RPMI7951 (cell line): Measurements from ENCODE around the gene RXFP3. TPM values are rescaled to one million over a fixed set of nuclear protein-coding genes. Genes with fewer than 3 reads are reported as not detected.
"Not testable (repeated sequence)": the region's sequence is repeated elsewhere in the genome, so short reads cannot be mapped to it uniquely, and the experiment has no call there.

Source experiments
- DNase-seq: peaks from one replicate; pipeline ENCODE4 v3.0.0-alpha.2; 2012; ENCODE audit warnings: low read depth
- total RNA-seq: library from RNA; depleted of rRNA; stranded (reverse); fragments of >200 nt; shearing (Covaris generic); gene quantifications from 2 replicates; pipeline ENCODE4 v1.2.3, GENCODE V29; 2014; rRNA removed

The RXFP3 gene, protein sequence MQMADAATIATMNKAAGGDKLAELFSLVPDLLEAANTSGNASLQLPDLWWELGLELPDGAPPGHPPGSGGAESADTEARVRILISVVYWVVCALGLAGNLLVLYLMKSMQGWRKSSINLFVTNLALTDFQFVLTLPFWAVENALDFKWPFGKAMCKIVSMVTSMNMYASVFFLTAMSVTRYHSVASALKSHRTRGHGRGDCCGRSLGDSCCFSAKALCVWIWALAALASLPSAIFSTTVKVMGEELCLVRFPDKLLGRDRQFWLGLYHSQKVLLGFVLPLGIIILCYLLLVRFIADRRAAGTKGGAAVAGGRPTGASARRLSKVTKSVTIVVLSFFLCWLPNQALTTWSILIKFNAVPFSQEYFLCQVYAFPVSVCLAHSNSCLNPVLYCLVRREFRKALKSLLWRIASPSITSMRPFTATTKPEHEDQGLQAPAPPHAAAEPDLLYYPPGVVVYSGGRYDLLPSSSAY
- total RNA-seq = not detected in 2 replicates

DNA sequence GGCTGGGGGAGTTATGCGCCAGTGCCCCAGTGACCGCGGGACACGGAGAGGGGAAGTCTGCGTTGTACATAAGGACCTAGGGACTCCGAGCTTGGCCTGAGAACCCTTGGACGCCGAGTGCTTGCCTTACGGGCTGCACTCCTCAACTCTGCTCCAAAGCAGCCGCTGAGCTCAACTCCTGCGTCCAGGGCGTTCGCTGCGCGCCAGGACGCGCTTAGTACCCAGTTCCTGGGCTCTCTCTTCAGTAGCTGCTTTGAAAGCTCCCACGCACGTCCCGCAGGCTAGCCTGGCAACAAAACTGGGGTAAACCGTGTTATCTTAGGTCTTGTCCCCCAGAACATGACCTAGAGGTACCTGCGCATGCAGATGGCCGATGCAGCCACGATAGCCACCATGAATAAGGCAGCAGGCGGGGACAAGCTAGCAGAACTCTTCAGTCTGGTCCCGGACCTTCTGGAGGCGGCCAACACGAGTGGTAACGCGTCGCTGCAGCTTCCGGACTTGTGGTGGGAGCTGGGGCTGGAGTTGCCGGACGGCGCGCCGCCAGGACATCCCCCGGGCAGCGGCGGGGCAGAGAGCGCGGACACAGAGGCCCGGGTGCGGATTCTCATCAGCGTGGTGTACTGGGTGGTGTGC, at the start of gene RXFP3:
Gene RXFP3 (plus strand): TSS at position 6 of the 636 bp plus-strand sequence. CDS start 355 bp downstream, at position 361.
- DNase-seq = peak; percentile 45

DNA sequence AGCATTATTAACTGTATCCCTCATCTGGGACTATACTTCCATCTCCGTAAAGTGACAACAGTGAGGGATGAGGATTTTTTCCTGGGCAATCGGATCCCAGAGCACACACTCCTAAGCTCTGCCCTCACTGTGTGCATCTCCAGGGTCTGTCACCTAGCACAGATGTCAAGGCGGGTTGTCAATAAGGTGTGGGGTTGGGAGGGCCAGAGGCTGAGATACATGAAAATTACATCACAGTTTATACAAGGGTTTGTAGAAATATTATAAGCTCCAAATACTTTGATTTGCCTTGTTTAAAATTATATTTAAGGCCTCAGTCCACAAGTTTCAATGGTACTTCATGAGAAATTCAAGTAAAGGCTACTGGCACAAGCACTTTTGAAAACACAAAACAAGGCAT, 48.9 kb upstream of the RXFP3 start:
- DNase-seq = no peak

DNA sequence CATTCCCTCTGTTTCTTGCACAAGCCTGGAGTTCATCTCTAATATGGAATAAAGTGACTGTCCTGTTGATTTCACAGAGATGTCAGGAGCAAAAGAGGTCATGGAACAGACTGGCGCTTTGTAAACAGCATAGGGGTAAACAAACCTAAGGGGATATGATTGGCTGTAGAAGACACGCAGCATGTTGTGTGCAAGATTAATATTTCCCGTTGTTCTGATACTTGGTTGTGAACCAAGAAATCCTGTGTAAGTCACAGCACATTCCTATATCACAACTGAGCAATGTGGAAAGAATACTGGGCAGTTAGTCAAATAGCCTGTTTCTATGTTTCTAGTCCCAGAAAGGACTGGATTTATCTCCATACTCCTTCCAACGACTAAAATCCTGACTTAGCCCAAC, 47.6 kb upstream of the RXFP3 start:
- no peak for DNase-seq

DNA sequence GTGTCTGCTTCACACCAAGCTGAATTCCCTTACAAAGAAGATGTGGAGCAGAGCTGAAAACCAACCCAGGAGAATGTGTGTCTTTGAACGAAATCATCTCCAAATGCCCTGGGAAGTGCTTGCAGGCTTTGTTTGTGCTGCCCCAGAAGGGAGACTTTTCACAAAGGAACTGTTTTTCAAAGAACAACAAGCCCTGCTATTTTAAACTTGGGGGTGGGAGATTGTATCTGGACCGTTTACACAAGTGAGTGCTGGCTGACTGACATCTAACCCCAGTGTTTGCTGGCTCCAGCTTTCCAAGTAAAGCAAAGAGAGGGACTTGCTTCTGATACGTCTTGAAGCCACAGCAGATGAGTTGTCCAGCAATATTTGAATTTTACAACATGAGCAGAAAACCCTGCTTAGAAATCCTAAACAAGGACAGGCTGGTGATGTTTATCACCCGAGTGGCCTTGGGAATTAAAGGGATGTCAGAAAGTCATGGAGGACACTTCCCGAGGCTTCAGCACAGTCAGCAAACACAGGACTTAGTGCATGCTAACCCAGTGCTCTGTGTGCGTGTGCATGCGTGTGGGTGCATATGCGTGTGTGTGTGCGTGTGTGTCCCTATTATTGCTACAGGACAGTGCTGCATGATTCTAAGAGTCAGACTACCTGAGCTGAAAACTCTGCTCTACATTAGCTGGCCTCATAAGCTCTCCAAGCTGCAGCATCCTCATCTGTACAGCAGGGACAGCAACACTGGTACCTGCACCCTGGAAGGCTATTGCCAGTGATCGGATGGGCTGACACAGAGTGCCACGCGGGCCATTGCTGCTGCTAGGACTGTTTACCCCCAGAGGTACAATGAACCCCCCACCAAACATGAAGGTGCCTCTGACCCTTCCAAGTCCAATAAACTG, 45.8 kb upstream of the RXFP3 start:
- DNase-seq = peak; percentile 47

DNA sequence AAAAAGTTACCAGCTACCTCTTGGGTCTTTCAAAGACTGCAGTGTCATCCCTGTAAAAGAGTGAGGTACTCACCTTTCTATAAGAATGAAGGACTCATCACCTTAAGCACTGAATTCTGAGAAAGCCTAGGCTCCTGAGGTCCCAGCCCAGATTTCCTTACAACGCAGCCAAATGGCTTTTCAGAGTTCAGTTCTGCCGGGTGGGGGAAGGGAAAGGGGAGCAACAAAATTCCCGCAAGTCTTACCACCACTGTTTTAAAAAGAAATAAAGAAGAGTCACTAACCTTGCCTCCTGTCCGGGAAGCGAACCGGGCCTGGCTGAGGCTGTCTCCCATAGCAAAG, 44.8 kb upstream of the RXFP3 start:
- no peak for DNase-seq

DNA sequence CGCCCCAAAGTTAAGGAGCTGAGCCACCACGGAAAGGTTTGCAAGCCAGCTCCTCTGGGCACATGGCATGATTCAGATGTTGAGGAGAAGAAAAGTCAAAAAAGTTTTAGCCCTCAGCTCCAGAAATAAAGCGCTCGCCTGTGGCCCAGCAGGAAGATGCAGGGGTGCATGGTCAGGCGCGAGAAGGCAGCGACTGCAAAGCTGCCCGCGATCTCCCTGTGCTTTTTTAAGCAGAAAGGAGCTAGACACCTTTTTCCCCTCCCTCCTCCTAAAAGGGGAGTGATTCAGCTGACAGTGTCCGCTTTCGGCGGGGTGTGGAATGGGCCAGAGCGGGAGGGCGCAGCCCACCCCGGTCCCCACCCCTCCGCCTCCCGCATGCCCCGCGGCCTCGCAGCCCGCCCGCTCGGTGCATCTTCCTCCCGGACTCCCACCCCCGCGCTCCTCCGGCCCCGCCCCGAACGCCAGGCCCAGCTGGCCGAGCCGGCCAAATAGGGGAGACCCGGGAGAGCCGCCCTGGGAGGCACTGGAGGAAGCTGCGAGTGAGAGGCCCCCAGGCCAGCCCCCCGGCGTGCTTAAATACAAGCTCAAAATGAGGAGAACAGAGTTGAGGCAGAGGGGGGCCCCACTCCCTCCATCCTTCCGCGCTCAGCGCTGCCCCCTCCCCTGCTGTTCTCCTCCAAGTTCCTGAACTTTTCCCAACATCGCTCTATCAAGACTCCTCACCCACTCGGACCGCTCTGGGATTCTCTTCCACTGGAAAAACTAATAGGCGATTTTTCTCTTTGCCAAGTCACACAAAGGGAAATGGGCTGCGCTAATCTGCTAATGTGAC, 44.2 kb upstream of the RXFP3 start, which contains the start of gene ADAMTS12:
Gene ADAMTS12 (minus strand): TSS at position 203 of the 832 bp plus-strand sequence. CDS start 134 bp downstream, at position 69.
- DNase-seq = peak; percentile 87

DNA sequence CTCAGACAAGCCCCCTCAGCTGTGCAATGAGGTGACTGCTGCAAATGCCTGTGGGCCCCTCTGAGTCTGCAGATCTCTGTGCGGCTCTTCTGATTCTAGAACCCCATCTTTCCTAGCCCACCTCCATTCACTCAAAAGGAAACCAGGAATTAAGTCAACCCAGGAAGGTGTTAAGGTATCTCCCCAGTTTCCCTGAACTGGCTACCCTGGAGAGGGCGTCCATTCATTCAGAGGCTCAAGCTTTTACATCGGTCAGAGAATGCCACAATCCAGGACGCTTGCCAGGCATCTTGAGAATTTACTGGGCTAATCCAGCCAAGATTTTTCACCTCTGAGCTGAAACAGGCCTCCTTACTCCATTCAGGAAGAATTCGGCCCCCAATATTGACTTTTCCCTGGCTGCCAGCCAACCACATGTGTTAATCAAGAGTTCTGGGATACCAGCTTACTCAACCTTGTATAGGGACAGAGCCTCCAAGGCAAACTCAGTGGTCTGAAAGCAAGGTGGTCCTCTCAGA, 43.5 kb upstream of the RXFP3 start:
- peak; percentile 88 for DNase-seq

DNA sequence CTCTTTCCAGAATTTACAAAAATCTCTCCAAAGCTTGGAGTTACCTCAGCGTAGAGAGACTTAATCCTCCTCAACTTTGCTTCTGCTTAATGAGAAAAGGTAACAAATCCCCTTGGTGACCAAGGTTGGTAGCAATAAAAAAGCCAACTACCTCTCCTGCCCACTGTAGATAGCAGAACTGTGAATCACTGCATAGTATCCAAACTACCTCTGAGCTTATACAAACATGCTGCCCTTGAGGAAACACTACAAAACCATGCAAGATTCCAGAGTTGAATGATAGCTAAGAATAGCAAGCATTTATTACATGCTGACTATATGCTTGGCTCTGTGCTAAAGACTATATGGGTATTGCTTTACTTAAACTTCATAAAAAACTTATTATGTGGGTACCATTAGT, 41.6 kb upstream of the RXFP3 start:
- peak; percentile 49 for DNase-seq

DNA sequence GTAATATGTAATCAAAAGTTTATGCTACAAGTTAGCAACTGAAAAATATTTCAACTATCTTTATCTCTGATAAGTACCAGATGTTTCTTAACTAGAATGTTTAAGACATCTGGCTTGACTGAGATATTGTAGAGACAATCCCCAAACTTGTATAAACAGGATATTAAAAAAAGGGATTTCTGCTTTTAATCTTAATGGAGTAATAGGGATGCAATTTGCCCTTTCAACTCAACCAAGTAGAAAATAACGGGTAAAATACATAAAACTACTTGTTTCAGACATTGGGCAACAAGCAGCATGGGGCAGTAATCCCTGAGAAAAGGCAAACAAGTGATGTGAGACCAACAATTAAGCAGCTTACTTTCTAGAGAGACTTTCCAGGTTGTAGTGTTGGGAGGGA, 35.0 kb upstream of the RXFP3 start:
- no peak for DNase-seq

DNA sequence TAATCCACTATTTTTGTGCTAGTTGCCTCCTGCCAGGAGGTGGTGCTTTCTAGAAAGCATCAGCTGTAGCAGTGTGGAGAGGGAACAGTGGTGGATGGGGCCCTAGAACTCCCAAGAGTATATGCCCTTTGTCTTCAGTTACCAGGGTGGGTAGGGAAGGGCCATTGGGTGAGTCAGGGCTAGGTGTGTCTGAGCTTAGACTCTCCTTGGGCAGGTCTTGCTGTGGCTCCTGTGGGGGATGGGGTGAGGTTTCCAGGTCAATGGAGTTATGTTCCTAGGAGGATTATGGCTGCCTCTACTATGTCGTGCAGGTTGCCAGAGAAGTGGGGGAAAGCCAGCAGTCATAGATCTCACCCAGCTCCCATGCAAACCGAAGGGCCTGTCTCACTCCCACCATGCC, 33.1 kb upstream of the RXFP3 start:
- DNase-seq = no peak

DNA sequence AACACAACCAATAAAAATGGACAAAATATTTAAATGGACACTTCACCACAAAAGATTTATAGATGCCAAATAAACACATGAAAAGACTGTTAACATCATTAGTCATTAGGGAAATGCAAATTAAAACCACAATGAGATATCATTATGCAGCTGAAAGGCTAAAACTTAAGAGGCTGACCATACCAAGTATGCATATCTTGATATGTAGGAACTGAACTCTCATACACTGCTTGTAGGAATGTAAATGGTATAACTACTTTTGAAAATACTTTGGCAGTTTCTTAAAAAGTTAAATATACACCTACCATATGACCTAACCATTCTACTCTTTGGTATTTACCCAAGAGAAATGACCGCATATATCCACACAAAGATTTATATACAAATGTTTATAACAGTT, 30.8 kb upstream of the RXFP3 start:
- no peak for DNase-seq

DNA sequence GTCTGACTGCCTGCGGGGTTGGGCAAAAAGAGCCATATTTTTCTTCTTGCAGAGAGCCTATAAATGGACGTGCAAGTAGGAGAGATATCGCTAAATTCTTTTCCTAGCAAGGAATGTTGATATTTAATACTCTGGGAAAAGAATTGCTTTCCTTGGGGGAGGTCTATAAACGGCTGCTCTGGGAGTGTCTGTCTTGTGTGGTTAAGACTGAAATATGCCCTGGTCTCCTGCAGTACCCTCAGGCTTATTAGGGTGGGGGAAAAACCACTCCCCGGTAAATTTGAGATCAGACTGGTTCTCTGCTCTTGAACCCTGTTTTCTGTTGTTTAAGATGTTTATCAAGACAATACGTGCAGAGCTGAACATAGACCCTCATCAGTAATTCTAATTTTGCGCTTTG, 29.9 kb upstream of the RXFP3 start:
- DNase-seq = not testable (repeated sequence)

DNA sequence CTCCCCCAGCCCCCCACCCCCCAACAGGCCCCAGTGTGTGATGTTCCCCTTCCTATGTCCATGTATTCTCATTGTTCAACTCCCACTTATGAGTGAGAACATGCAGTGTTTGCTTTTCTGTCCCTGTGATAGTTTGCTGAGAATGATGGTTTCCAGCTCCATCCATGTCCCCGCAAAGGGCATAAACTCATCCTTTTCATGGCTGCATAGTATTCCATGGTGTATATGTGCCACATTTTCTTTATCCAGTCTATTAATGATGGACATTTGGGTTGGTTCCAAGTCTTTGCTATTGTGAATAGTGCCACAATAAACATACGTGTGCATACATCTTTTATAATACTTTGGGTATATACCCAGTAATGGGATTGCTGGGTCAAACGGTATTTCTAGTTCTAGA, 21.3 kb upstream of the RXFP3 start:
- not testable (repeated sequence) for DNase-seq

DNA sequence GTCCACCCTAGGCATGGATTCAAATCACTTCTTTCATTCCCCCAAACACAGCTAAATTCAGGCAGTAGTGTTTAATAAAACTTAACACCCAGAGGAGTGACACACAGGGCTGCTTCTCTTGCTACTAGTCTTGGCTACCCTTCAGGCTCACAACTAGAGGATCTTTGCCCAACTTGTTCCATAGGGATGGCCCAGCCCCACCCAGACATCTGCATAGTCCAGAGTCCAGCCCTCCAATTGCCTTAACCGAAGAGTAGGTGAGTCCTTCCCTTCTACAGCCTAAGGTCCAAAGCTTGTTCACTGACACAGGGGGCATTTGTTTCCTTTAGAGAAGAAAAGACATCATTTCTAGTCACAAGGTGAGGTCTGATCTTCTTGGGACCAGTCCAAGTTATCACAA, 15.2 kb upstream of the RXFP3 start:
- DNase-seq = no peak

DNA sequence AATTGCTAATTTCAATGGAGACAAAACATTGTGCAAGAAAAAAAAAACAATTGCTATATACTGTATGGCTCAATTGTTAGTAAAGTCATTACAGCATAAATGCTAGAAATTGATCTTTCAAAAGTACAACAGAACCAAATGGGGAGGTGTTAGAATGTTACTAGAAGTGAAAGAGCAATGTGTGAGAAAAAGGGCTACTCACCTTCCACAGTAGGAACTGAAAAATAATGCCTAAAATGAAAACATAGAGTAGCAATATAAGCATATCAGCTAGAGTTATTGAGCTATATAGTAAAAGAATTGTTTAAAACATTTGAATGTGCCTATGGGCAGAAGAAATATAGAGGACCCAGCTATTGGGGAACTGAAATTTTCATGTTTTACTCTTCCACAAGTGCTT, 10.9 kb upstream of the RXFP3 start:
- DNase-seq = no peak

DNA sequence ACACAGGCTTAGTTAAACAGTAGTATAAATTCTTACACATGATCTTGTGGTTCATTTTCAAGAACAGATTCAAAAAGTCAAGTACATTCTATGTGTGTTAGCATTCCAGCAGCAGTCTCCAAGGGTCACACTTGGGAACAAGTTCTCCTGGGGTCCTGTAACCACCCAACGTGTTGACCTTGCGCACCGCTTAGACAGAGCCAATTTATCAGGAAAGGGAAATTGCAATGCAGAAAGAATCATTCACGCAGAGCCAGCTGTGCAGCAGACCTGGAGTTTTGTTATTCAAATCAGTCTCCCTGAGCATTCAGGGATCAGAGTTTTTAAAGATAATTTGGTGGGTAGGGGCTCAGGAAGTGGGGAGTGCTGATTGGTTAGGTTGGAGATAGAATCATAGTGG, 8.5 kb upstream of the RXFP3 start:
- DNase-seq = no peak

DNA sequence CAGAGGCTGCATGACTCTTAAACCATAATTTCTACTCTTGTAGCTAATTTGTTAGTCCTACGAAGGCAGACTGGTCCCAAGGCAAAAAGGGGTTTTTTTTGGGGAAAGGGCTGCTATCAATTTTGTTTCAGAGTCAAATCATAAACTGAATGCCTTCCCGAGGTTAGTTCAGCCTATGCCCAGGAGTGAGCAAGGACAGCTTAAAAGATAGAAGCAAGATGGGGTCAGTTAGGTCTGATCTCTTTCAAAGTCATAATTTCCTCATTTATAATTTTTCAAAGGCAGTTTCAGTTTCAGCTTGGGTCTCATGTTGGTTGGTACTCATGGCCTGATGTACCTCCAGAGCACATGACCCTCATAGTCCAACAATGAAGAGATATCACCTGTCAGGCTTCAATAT, 7.9 kb upstream of the RXFP3 start:
- DNase-seq = no peak

DNA sequence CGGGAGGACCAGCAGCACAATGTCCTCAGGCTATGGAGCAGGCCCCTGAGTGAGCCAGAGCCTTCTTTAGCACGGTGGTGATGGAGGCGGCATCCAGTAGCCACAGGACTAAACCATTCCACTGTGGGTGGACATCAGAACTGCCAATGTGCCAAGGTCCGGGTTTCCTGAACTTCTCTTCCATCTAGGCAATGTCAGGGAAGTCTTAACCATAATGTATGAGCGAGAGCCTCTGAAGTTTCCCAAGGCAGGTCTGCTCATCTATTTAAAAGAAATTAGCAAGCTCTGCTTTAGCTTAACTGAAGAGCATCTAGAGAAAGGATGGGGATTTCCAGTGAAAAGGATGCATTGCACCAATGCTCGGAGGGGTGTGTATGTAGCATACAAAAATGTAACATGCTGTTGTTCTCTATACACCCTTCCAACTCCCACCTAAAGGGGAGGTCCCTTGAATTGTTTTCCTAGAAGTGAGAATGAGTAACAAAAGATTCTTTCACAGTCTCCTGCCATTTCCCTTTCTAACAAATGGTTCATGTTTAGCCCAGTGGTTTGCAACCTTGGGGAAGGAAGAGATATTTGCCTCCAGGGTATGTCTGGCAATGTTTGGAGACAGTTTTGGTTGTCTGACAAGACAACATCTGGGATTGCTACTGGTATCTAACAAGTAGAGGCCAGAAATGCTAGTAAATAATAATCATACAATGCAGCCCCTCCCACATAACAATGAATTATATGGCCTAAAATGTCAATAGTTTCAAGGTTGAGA, 6.1 kb upstream of the RXFP3 start:
- DNase-seq = peak; percentile 85

DNA sequence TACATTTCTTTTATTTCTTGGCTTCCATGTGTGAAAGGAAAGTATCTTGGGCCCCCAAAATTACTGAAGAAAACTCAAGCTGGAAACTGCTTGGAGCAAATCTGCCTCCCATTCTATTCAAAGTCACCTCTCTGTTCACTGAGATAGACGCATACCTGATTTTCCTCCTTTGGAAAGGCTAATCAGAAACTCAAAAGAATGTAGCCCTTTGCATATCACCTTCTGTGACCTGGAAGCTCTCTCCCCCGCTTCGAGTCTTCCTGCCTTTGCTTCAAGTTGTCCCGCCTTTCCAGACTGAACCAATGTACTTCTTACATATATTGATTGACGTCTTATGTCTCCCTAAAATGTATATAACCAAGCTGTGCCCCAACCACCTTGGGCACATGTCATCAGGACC, 5.0 kb upstream of the RXFP3 start:
- DNase-seq = no peak

DNA sequence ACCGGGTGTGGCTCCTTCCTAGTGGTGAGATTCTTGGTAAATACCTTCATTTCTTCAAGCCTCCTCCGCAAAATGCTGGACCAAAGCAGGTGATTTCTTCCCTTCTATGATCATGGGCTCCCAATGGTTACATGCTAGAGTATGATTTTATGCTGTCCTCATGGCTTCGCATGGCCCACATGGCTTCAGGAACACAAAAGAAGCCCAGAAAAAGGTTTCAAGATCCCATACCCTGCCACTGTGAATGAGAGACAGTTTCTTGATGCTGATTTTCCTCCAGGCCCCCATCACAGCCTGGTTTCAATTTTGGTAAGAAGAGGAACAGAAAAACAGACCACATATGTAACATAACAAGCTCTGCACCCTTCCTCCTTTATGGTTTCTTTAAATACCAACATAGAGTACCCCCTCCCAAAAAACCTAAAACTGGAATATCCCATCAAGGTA, 2.4 kb upstream of the RXFP3 start:
- peak; percentile 9 for DNase-seq
